ENCODE measurements around the gene MAP2K4. TPM values are rescaled to one million over a fixed set of nuclear protein-coding genes. Genes with fewer than 3 reads are reported as not detected.

MAP2K4 gene
- total RNA-seq, 4 donors from 2014 or later = 25.2 to 43.0 (median 33.2) TPM

GRCh38 chr17:12067485-12067884 lies 46.8 kb downstream of the MAP2K4 start:
- intact Hi-C loops (cut with DNase I) = no loop called here
- TF ChIP-seq POLR2A (IDR thresholded peaks at IDR 0.05) (no peak), CTCF (IDR thresholded peaks at IDR 0.05) (no peak)
- Histone ChIP-seq H3K4me3 (no peak overlapping the region), H3K27ac (no peak overlapping the region), H3K4me1 (no peaks in the 10 kb centered on the region), H3K27me3 (no peaks in the 10 kb centered on the region), H3K36me3 (peaks cover 0 to 54% (median 0%) of the 10 kb centered on the region in 3 donors), H3K9me3 (no peaks in the 10 kb centered on the region)
- DNase-seq = no peak
- 92 to 93% methylated on average over 2 of the region's 2 CpGs for WGBS, 2 donors

DNA sequence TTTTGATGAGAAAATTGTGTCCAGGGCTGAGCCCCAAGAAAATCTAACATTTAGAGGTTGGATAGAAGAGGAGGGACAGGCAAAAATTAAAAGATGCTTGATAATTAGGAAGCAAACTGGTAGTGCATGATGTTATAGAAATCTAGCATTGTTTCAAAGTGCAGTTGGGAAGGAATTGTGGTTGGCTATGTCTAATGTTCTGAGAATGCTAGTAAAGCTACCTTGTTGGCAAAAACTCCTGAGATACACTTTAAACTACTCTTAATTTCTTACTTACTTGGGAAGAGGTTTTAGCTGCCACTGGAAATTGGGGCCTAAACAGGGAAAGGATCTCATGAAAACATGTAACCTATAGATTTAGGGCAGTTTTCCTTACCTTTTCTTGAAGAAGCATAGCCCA lies 48.3 kb downstream of the MAP2K4 start:
- no peak for DNase-seq
- intact Hi-C loops (cut with DNase I) = no loop called here
- TF ChIP-seq POLR2A (IDR thresholded peaks at IDR 0.05) = no peak
- TF ChIP-seq CTCF (IDR thresholded peaks at IDR 0.05) = no peak
- Histone ChIP-seq H3K36me3 (peaks cover 0 to 54% (median 0%) of the 10 kb centered on the region in 3 donors), H3K4me3 (no peak overlapping the region), H3K4me1 (no peaks in the 10 kb centered on the region), H3K27ac (no peak overlapping the region), H3K9me3 (no peaks in the 10 kb centered on the region), H3K27me3 (no peaks in the 10 kb centered on the region)

DNA sequence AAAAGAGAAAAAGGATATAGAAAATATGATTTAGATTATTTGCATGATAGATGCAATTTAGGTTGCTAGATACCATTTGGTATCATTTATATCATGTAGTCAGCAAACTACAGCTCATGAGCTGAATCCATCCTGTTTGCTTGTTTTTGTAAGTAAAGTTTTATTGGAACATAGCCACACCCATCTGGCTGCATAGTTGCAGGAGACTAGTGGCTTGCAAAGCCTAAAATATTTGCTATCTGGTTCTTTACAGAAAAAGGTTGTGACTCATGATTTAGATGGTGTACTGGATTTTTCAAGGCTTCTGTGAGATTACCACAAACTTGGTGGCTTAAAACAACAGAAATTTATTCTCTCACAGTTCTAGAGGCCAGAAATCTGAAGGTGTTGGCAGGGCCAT lies 49.9 kb downstream of the MAP2K4 start:
- no peak for DNase-seq
- Histone ChIP-seq H3K36me3 (peaks cover 0 to 65% (median 0%) of the 10 kb centered on the region in 3 donors), H3K4me1 (no peaks in the 10 kb centered on the region), H3K4me3 (no peak overlapping the region), H3K27me3 (no peaks in the 10 kb centered on the region), H3K9me3 (no peaks in the 10 kb centered on the region), H3K27ac (no peak overlapping the region)
- intact Hi-C loops (cut with DNase I) = no loop called here
- TF ChIP-seq POLR2A (IDR thresholded peaks at IDR 0.05) = no peak
- TF ChIP-seq CTCF (IDR thresholded peaks at IDR 0.05) = no peak

DNA sequence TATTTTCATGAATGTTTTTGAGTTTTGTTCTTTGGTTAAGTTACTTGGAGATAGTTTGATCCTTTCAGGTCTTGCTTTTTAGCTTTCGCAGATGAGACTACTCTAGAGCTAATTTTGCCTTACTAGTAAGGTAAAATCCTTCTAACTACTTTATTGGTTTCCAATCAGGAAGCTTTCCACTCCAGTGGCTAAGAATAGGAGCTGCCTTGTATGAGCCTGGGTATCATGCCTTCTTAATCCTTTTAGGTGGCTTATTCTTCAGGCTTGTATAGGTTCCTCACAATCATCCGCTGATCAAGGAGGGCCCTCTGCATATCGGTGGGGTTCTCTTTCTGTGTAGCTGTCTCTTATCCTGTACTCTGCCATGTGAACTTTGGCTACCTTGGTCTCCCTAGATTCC lies 53.7 kb downstream of the MAP2K4 start:
- no peak for DNase-seq
- 65 to 89% methylated on average over 3 of the region's 3 CpGs for WGBS, 2 donors
- TF ChIP-seq POLR2A (IDR thresholded peaks at IDR 0.05) (no peak), CTCF (IDR thresholded peaks at IDR 0.05) (no peak)
- no peak overlapping the region for H3K27ac ChIP-seq
- no peaks in the 10 kb centered on the region for H3K9me3 ChIP-seq
- intact Hi-C loops (cut with DNase I) = no loop called here
- H3K27me3 ChIP-seq = no peaks in the 10 kb centered on the region
- H3K4me1 ChIP-seq = no peaks in the 10 kb centered on the region
- no peak overlapping the region for H3K4me3 ChIP-seq
- peaks cover 0 to 76% (median 0%) of the 10 kb centered on the region in 3 donors for H3K36me3 ChIP-seq

DNA sequence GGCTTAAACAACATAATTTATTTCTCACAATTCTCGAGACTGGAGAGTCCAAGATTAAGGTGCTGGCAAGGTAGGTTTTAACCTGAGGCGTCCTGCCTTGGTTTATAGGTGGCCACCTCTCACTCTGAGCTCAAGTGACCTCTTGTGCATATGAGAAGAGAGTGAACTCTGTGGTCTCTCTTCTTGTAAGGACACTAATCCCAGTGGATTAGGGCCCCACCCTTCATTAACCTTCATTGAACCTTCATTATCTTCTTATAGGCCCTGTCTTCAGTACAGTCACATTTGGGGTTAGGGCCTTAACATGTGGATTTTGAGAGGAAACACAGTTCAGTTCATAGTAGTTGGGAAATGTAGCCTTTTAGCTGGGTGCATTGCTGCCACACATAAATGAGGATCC lies 57.1 kb downstream of the MAP2K4 start:
- H3K27ac ChIP-seq = no peak overlapping the region
- intact Hi-C loops (cut with DNase I) = no loop called here
- H3K4me1 ChIP-seq = no peaks in the 10 kb centered on the region
- DNase-seq = no peak
- no peaks in the 10 kb centered on the region for H3K27me3 ChIP-seq
- H3K4me3 ChIP-seq = no peak overlapping the region
- TF ChIP-seq POLR2A (IDR thresholded peaks at IDR 0.05) = no peak
- no peaks in the 10 kb centered on the region for H3K9me3 ChIP-seq
- H3K36me3 ChIP-seq = peaks cover 0 to 73% (median 3%) of the 10 kb centered on the region in 3 donors
- WGBS, 2 donors = 95 to 100% methylated on average over 2 of the region's 2 CpGs

DNA sequence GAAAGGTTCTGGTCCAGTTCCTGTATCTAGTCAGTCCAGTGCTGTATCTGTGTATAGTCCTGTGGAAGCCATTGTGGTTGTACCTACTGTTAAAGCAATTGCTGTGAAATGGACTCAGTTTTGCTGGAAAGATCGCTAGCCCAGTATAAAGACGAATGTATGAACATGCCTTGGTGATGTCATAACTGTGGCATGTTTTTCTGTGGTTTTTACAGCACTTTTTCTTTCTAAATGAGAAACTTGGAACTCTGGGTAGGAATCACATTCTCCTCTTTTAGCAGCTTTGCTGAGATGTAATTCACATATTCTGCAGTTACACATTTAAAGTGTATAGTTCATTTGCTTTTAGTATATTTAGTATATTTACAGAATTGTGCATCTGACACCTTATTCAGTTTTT lies 58.1 kb downstream of the MAP2K4 start:
- Histone ChIP-seq H3K4me1 (no peaks in the 10 kb centered on the region), H3K4me3 (no peak overlapping the region), H3K36me3 (peaks cover 0 to 73% (median 3%) of the 10 kb centered on the region in 3 donors), H3K27ac (no peak overlapping the region), H3K9me3 (no peaks in the 10 kb centered on the region), H3K27me3 (no peaks in the 10 kb centered on the region)
- DNase-seq = no peak
- WGBS, 2 donors = 44 to 51% methylated on average over 2 of the region's 2 CpGs
- no peak for TF ChIP-seq POLR2A (IDR thresholded peaks at IDR 0.05)
- no peak for TF ChIP-seq CTCF (IDR thresholded peaks at IDR 0.05)
- intact Hi-C loops (cut with DNase I) = no loop called here
